Neutrophil (primary cell): ENCODE measurements around the gene GREM2.

Experiments
- H3K27ac ChIP-seq: fragments of 200-600 bp; sonication (generic); 2 replicates; pipeline ENCODE4 v1.5.1; 2016; ENCODE audit warnings: mild to moderate bottlenecking, moderate library complexity
- H3K27me3 ChIP-seq: fragments of 200-600 bp; sonication (generic); 2 replicates; pipeline ENCODE4 v1.6.0; 2016; ENCODE audit warnings: mild to moderate bottlenecking
- H3K36me3 ChIP-seq: fragments of 200-600 bp; sonication (generic); 2 replicates; pipeline ENCODE4 v1.5.1; 2017
- H3K4me1 ChIP-seq, 2 experiments: fragments of 200-600 bp in 1 of 2; sonication (generic) in 1 of 2; 1 replicate in 1 of 2; 2 replicates in 1 of 2; pipeline versions ENCODE4 v1.5.1 to v1.6.1; 2013 to 2016; ENCODE audit warnings: low read depth in 1 of 2, low read length in 1 of 2, mild to moderate bottlenecking in 1 of 2, moderate library complexity in 1 of 2; ENCODE audit not compliant: control insufficient read depth in 1 of 2, insufficient read depth in 1 of 2
- H3K4me3 ChIP-seq, 2 experiments: fragments of 200-600 bp in 1 of 2; sonication (generic) in 1 of 2; 1 replicate in 1 of 2; 2 replicates in 1 of 2; pipeline ENCODE4 v1.5.1; 2013 to 2016; ENCODE audit warnings: low read depth in 1 of 2, low read length in 1 of 2, mild to moderate bottlenecking in 1 of 2, moderate library complexity in 1 of 2
- H3K9me3 ChIP-seq: fragments of 200-600 bp; sonication (generic); 2 replicates; pipeline ENCODE4 v1.5.1; 2016
- CTCF ChIP-seq: fragments of 200-600 bp; sonication (generic); IDR thresholded peaks from 2 replicates; pipeline ENCODE4 v1.5.1; 2016; ENCODE audit warnings: antibody characterized with exemption

The GREM2 gene

DNA sequence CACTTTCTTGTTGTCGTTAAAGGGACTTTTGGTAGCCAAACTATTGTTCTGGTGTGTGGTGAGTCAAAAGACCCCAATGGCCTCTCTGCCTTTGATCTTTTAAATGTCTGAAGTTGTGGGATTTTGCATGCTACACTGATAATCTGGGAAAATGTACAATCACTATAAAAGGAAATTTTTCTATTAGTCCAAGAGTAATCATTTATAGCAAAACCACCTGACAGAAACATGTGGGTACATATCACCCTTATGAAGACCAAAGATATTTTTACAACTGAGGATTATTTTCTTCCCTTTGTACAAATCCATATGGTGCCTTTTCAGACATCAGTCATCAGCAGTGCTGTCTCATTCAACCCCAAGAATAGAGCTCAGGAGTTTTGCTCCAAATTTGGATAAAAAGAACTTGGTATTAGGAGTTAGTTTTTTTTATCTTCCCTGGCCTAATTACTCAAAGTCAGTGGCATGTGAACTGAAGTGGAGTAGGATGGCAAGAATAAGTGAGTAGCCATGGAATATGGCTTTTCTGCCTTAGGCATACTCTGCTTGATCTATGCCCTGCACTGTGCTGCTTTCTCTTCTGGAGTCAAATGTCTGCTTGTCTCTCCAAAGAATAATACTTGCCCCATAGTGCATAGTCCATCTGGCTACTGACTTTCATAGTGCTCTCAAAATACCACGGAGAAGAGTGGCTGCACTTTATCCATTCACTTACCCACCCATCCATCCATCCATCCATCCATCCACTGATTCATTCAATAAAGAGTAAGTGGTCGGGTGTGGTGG is 13.5 kb downstream of the GREM2 start:
- TF ChIP-seq CTCF, result no peak
- no peaks in the 10 kb centered on the region for H3K4me1 ChIP-seq
- no peak overlapping the region for H3K4me3 ChIP-seq
- H3K27ac ChIP-seq, result no peak overlapping the region
- H3K9me3 ChIP-seq, result no peaks in the 10 kb centered on the region
- no peaks in the 10 kb centered on the region for H3K36me3 ChIP-seq
- no peaks in the 10 kb centered on the region for H3K27me3 ChIP-seq

DNA sequence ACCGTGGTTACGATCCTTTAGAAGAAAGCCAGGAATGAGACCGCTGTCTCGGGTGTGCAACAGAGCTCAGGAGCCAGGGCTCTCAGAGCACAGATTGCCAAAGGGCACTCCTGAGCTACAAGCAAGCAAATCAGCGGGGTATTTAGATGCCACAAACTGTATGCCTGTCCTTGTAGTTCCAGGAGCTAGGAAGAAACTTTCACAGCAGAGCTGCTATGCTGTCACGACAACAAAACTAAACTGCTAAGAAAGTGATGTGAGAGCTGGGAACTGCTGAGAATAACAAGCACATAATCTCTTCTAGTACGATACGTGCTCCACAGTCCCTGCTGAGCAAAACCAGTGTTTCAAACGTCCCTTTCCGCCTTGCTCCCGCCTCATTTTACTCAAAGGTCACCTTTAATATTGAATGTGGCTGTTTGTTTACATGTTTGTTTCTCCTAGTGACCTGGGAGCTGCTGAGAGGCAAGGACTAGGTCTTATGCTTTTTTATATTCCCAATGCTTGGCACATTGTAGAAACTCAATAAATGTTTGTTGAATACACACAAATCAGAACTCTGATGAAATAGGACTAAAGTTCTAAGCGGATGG is 14.7 kb downstream of the GREM2 start:
- Histone ChIP-seq H3K36me3 (no peaks in the 10 kb centered on the region), H3K4me3 (no peak overlapping the region), H3K27me3 (no peaks in the 10 kb centered on the region), H3K9me3 (no peaks in the 10 kb centered on the region), H3K27ac (no peak overlapping the region), H3K4me1 (no peaks in the 10 kb centered on the region)
- no peak for TF ChIP-seq CTCF

DNA sequence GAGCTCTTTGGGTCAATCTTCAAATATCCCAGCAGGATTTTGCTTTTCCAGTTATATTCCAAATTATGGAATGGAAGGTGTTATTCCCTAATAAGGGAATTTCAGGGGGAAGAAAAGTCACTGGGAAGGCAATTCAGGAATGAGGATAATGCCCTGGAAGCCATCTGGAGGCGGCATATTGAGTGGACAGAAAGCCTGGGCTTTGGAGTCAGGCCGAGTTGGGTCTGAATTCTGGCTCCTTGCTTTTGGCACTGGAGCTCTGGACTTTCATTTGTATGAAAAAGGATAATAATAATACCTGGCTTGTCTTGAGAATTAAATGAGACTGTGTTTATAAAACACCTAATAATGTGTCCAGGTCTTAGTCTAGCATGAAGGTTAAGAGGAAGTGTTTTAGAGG is 16.5 kb downstream of the GREM2 start:
- no peaks in the 10 kb centered on the region for H3K36me3 ChIP-seq
- no peak overlapping the region for H3K27ac ChIP-seq
- no peak overlapping the region for H3K4me3 ChIP-seq
- no peaks in the 10 kb centered on the region for H3K4me1 ChIP-seq
- TF ChIP-seq CTCF, result no peak
- H3K9me3 ChIP-seq, result no peaks in the 10 kb centered on the region
- no peaks in the 10 kb centered on the region for H3K27me3 ChIP-seq

GRCh38 chr1:240591564-240591963 is 20.4 kb downstream of the GREM2 start:
- H3K27ac ChIP-seq, result no peak overlapping the region
- H3K4me1 ChIP-seq, result no peaks in the 10 kb centered on the region
- no peaks in the 10 kb centered on the region for H3K9me3 ChIP-seq
- H3K36me3 ChIP-seq, result no peaks in the 10 kb centered on the region
- H3K4me3 ChIP-seq, result no peak overlapping the region
- no peaks in the 10 kb centered on the region for H3K27me3 ChIP-seq
- TF ChIP-seq CTCF, result no peak

DNA sequence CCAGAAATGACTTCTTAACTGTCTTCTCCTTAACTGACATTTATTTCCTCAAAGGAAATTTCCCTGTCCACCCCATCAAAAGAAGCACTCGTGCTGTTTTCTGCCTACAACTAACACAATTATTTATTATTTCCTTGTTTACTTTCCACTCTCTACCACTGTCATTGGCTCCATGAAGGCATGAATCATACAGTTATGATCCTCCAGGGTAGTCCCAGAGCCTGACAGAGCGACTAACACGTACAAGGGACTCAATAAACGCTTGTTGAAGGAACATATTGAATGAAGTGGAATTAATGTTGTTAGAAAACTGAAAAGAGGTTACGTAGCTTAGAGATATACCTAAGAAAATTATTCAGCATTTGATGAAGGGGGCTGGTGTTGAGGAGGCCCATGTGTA is 20.9 kb downstream of the GREM2 start:
- H3K27me3 ChIP-seq, result no peaks in the 10 kb centered on the region
- H3K27ac ChIP-seq, result no peak overlapping the region
- H3K4me3 ChIP-seq, result no peak overlapping the region
- TF ChIP-seq CTCF, result no peak
- no peaks in the 10 kb centered on the region for H3K9me3 ChIP-seq
- no peaks in the 10 kb centered on the region for H3K36me3 ChIP-seq
- H3K4me1 ChIP-seq, result no peaks in the 10 kb centered on the region
